Omental fat pad (tissue), 4 donors: ENCODE data around the gene ERBB2. TPM values are rescaled to one million over a fixed set of nuclear protein-coding genes. Genes with fewer than 3 reads are reported as not detected.
"Not testable (repeated sequence)": the region's sequence is repeated elsewhere in the genome, so short reads cannot be mapped to it uniquely, and the experiment has no call there.

Source experiments
- ATAC-seq: fragments of 150-250 bp; one replicate; pipeline ENCODE4 v1.9.1; 2016; ENCODE audit warnings: mild to moderate bottlenecking, moderate library complexity; ENCODE audit not compliant: low FRiP score
- DNase-seq: peaks from one replicate; pipeline ENCODE4 v3.0.0-alpha.2; 2019; ENCODE audit warnings: low spot score
- total RNA-seq, 4 donors: library from RNA; depleted of rRNA; stranded (reverse); fragments of >200 nt; gene quantifications; one replicate each; pipeline ENCODE4 v1.1.0, GENCODE V29; 2016
- TF ChIP-seq, protein P1 (sequence below), 3 donors: fragments of 450-650 bp; IDR thresholded peaks; one replicate each; pipeline ENCODE4 v1.5.1; 2016 to 2017; ENCODE audit warnings: antibody characterized with exemption in 3 of 3, mild to moderate bottlenecking in 3 of 3, moderate library complexity in 2 of 3

The ERBB2 gene
- total RNA-seq, 4 donors from 2014 or later = 13.8 to 23.8 (median 15.7) TPM

DNA sequence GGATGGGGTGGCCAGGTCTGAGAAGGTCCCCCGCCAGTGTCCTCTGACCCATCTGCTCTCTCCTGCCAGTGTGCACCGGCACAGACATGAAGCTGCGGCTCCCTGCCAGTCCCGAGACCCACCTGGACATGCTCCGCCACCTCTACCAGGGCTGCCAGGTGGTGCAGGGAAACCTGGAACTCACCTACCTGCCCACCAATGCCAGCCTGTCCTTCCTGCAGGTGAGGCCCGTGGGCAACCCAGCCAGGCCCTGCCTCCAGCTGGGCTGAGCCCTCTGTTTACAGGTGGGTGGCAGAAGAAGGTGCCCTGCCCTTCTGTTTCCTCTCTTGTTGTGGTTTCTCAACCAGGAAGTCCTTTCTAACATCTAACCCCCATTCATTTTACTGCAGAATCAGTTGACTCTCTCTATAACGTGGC, 7.1 kb downstream of the ERBB2 start:
- DNase-seq (no peak), ATAC-seq (no peak)
- TF ChIP-seq, protein P1, sequence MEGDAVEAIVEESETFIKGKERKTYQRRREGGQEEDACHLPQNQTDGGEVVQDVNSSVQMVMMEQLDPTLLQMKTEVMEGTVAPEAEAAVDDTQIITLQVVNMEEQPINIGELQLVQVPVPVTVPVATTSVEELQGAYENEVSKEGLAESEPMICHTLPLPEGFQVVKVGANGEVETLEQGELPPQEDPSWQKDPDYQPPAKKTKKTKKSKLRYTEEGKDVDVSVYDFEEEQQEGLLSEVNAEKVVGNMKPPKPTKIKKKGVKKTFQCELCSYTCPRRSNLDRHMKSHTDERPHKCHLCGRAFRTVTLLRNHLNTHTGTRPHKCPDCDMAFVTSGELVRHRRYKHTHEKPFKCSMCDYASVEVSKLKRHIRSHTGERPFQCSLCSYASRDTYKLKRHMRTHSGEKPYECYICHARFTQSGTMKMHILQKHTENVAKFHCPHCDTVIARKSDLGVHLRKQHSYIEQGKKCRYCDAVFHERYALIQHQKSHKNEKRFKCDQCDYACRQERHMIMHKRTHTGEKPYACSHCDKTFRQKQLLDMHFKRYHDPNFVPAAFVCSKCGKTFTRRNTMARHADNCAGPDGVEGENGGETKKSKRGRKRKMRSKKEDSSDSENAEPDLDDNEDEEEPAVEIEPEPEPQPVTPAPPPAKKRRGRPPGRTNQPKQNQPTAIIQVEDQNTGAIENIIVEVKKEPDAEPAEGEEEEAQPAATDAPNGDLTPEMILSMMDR (IDR thresholded peaks at IDR 0.05) = no peak

DNA sequence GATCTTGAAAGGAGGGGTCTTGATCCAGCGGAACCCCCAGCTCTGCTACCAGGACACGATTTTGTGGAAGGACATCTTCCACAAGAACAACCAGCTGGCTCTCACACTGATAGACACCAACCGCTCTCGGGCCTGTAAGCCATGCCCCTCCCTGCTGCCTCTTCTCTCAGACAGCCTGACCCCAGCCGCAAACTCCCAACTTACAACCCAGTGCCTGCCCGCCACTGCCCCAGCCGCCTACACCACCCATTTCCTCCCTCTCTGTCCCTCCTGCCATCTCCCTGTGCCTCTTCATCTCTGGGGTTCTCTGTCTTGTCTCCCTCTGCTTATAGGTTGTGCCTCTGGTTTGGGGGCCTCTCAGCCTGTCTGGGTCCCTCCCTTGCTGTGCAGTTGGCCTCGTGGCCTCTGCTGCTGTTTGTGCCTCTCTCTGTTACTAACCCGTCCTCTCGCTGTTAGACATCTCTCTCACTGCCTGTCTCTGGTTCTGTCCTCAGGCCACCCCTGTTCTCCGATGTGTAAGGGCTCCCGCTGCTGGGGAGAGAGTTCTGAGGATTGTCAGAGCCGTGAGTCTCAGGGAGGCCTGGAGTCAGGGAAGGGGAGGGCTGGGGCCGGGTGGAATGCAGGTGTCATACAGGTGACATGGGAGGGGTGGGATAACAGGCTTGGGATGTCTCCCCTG, 9.6 kb downstream of the ERBB2 start:
- TF ChIP-seq, protein P1 (IDR thresholded peaks at IDR 0.05) = no peak
- ATAC-seq (no peak), DNase-seq (no peak)

DNA sequence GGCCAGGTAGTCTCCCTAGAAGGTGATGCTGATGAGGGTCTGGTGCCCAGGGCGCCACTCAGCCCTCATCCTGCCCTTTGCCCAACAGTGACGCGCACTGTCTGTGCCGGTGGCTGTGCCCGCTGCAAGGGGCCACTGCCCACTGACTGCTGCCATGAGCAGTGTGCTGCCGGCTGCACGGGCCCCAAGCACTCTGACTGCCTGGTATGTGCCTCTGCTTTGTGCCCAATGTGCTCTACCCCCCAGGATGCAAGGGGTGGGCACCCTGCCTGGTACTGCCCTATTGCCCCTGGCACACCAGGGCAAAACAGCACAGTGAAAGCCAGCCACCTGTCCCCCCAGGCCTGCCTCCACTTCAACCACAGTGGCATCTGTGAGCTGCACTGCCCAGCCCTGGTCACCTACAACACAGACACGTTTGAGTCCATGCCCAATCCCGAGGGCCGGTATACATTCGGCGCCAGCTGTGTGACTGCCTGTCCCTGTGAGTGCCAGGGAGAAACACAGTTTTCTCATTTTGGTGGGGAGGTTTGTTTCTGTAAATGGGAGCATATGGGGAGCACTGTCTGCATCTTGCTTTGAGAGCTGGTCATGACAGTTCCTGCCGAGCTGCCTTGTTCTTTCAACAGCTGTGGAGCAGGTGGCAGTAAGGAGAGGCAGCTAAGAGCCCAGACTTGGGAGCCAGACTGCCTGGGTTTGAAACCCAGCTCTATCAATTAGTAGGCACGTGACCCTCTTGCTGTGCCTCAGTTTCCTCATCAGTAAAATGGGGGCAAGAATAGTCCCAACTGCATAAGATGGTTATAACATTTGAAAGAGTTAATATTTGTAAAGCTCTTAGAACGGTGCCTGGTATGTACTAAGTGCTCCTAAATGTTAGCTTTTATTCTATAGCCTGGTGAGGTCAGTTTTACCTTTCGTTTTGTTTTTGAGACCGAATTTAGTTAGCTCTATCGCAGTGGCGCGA, 10.4 kb downstream of the ERBB2 start:
- TF ChIP-seq, protein P1 (IDR thresholded peaks at IDR 0.05) = no peak
- ATAC-seq = no peak
- DNase-seq = no peak

DNA sequence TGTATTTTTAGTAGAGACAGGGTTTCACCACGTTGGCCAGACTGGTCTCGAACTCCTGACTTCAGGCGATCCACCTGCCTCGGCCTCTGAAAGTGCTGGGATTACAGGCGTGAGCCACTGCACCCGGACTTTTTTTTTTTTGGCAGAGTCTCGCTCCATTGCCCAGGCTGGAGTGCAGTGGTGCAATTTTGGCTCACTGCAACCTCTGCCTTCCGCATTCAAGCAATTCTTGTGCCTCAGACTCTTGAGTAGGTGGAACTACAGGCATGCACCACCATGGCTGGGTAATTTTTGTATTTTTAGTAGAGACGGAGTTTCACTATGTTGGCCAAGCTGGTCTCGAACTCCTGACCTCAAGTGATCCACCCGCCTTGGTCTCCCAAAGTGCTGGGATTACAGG, 11.2 kb downstream of the ERBB2 start:
- ATAC-seq, DNase-seq: not testable (repeated sequence)

DNA sequence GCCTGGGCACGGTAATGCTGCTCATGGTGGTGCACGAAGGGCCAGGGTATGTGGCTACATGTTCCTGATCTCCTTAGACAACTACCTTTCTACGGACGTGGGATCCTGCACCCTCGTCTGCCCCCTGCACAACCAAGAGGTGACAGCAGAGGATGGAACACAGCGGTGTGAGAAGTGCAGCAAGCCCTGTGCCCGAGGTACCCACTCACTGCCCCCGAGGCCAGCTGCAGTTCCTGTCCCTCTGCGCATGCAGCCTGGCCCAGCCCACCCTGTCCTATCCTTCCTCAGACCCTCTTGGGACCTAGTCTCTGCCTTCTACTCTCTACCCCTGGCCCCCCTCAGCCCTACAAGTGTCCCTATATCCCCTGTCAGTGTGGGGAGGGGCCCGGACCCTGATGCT, 12.0 kb downstream of the ERBB2 start:
- DNase-seq (no peak), ATAC-seq (no peak)
- TF ChIP-seq, protein P1 (IDR thresholded peaks at IDR 0.05) = no peak

DNA sequence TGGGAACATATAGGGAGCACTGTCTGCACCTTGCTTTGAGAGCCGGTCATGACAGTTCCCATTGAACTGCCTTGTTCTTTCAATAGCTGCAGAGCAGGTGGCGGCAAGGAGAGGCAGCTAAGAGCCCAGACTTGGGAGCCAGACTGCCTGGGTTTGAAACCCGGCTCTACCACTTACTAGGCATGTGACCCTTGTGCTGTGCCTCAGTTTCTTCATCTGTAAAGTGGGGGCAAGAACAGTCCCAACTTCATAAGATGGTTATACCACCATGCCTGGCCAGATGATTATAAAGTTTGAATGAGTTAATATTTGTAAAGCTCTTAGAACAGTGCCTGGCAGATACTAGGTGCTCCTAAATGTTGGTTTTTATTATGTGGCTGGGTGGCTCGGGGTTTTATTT, 14.4 kb downstream of the ERBB2 start:
- ATAC-seq (no peak), DNase-seq (no peak)
- TF ChIP-seq, protein P1 (IDR thresholded peaks at IDR 0.05) = no peak

DNA sequence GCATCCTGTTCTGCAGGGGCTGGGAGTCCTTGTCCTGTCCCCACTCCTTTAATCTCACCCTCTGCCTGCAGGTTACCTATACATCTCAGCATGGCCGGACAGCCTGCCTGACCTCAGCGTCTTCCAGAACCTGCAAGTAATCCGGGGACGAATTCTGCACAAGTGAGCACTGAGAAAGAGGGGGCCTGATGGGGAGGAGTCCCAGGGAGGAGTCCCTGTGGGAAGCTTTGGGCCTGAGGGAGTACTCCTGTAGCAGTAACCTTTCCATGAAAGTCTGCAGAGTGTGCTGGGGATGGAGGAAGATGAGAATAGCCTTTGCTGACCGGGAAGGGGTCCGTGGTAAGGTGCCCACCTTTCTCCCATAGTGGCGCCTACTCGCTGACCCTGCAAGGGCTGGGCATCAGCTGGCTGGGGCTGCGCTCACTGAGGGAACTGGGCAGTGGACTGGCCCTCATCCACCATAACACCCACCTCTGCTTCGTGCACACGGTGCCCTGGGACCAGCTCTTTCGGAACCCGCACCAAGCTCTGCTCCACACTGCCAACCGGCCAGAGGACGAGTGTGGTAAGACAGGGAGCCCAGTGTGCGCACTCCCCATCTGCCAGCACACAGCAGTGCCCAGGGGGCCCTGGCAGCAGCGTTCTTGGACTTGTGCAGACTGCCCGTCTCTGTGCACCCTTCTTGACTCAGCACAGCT, 15.7 kb downstream of the ERBB2 start:
- DNase-seq (no peak), ATAC-seq (no peak)
- TF ChIP-seq, protein P1 (IDR thresholded peaks at IDR 0.05) = no peak
